SK-N-MC (cell line): ENCODE results near the gene TET1.

Experiments used
- EZH2 ChIP-seq: fragments of 200-600 bp; sonication (generic); IDR thresholded peaks from one replicate; pipeline ENCODE4 v1.6.1; 2017; ENCODE audit warnings: antibody characterized with exemption
- POLR2AphosphoS5 ChIP-seq: IDR thresholded peaks from 2 replicates; pipeline ENCODE4 v1.6.1; 2012; ENCODE audit warnings: mild to moderate bottlenecking, low read depth, low read length, borderline replicate concordance

GRCh38 chr10:68647672-68648341 lies 87.7 kb downstream of the TET1 start:
- TF ChIP-seq EZH2 (no peak), POLR2AphosphoS5 (no peak)
